H1 (cell line): ENCODE results near the gene SLC6A8. TPM values are rescaled to one million over a fixed set of nuclear protein-coding genes. Genes with fewer than 3 reads are reported as not detected.

Experiments used
- CTCF ChIA-PET: fragments of 300-600 bp; sonication (Branson Sonifier 250); formaldehyde crosslinking; loops from one replicate; lab custom pipeline; 2021; ENCODE audit not compliant: partially characterized antibody; lab: Charles Lee
- POLR2A ChIA-PET: fragments of 300-600 bp; sonication (Branson Sonifier 250); formaldehyde crosslinking; loops from one replicate; lab custom pipeline; 2021; ENCODE audit warnings: inconsistent platforms; ENCODE audit not compliant: partially characterized antibody; lab: Charles Lee
- DNase-seq, 2 experiments: peaks; one replicate each; pipeline versions ENCODE4 v3.0.0 to v3.0.0-alpha.2; 2010 to 2022; ENCODE audit warnings: low spot score in 2 of 2, low read depth in 1 of 2, mixed read lengths in 1 of 2
- FAIRE-seq: peaks from 2 replicates; lab custom pipeline; 2011; peaks lifted over from hg19 to GRCh38; lab: Jason Lieb, UNC
- H2AFZ ChIP-seq: 2 replicates; pipeline ENCODE4 v1.8.1; 2012; ENCODE audit warnings: low read length, inconsistent platforms
- H2AK5ac ChIP-seq: 2 replicates; pipeline ENCODE4 v1.6.1; 2013; ENCODE audit warnings: low read depth, low read length
- H2BK120ac ChIP-seq: replicated peaks from 2 replicates; pipeline ENCODE3; 2013; ENCODE audit warnings: low read depth, low read length, inconsistent platforms
- H2BK12ac ChIP-seq: 2 replicates; pipeline ENCODE4 v1.6.1; 2013; ENCODE audit warnings: low read depth, low read length
- H2BK15ac ChIP-seq: 2 replicates; pipeline ENCODE4 v1.6.1; 2013; ENCODE audit warnings: low read length
- H2BK20ac ChIP-seq: 2 replicates; pipeline ENCODE4 v1.6.1; 2013; ENCODE audit warnings: low read length
- H2BK5ac ChIP-seq: 2 replicates; pipeline ENCODE4 v1.6.1; 2013; ENCODE audit warnings: low read depth, low read length
- H3K14ac ChIP-seq: 2 replicates; pipeline ENCODE4 v1.6.1; 2013; ENCODE audit warnings: inconsistent platforms; ENCODE audit not compliant: insufficient read length
- H3K18ac ChIP-seq: 2 replicates; pipeline ENCODE4 v1.6.1; 2013; ENCODE audit warnings: low read length; ENCODE audit errors: extremely low read depth
- H3K23ac ChIP-seq: 2 replicates; pipeline ENCODE4 v1.6.1; 2013; ENCODE audit warnings: inconsistent platforms; ENCODE audit not compliant: insufficient read length
- H3K23me2 ChIP-seq: 2 replicates; pipeline ENCODE4 v1.6.1; 2013; ENCODE audit warnings: low read depth, low read length
- H3K27ac ChIP-seq: 2 replicates; pipeline ENCODE4 v1.6.1; 2011; ENCODE audit warnings: low read depth, low read length, inconsistent platforms
- H3K27me3 ChIP-seq, 4 experiments: replicated peaks in 1 of 4; 1 replicate in 1 of 4; 2 replicates in 3 of 4; pipeline versions ENCODE4 v1.6.1 to v1.8.1; 2011 to 2013; ENCODE audit warnings: low read length in 3 of 4, mild to moderate bottlenecking in 3 of 4, inconsistent platforms in 2 of 4, mixed read lengths in 2 of 4, moderate library complexity in 1 of 4; ENCODE audit not compliant: control insufficient read depth in 3 of 4, insufficient read depth in 3 of 4; ENCODE audit errors: extremely low read depth in 1 of 4
- H3K36me3 ChIP-seq, 4 experiments: 2 replicates each; pipeline versions ENCODE4 v1.6.1 to v1.8.1; 2011 to 2013; ENCODE audit warnings: mild to moderate bottlenecking in 4 of 4, low read length in 3 of 4, moderate library complexity in 2 of 4, control low read depth in 1 of 4, inconsistent platforms in 1 of 4; ENCODE audit not compliant: insufficient read depth in 4 of 4, control insufficient read depth in 2 of 4
- H3K4ac ChIP-seq: replicated peaks from 2 replicates; pipeline ENCODE3; 2013; ENCODE audit warnings: low read length, low read depth, mixed read lengths, inconsistent platforms; ENCODE audit not compliant: insufficient read length
- H3K4me1 ChIP-seq, 4 experiments: replicated peaks in 1 of 4; 1 replicate in 1 of 4; 2 replicates in 3 of 4; pipeline versions ENCODE4 v1.6.1 to v1.8.1; 2011 to 2013; ENCODE audit warnings: low read length in 3 of 4, inconsistent platforms in 2 of 4, mixed read lengths in 1 of 4; ENCODE audit not compliant: insufficient read depth in 4 of 4, control insufficient read depth in 3 of 4
- H3K4me2 ChIP-seq, 2 experiments: 2 replicates each; pipeline versions ENCODE4 v1.6.1 to v1.8.1; 2011 to 2013; ENCODE audit warnings: low read depth in 2 of 2, low read length in 2 of 2, control low read depth in 1 of 2, inconsistent platforms in 1 of 2, mild to moderate bottlenecking in 1 of 2; ENCODE audit not compliant: insufficient read depth in 1 of 2
- H3K4me3 ChIP-seq, 4 experiments: fragments of 200-600, 300-600 bp in 1 of 4; sonication (generic), shearing (Covaris generic), sonication (Bioruptor Twin) in 1 of 4; 2 replicates each; pipeline versions ENCODE4 v1.5.1 to v1.8.1; 2011 to 2016; ENCODE audit warnings: low read length in 4 of 4, low read depth in 3 of 4, control low read depth in 2 of 4, inconsistent platforms in 2 of 4, mild to moderate bottlenecking in 2 of 4, mixed read lengths in 1 of 4, moderate library complexity in 1 of 4; ENCODE audit not compliant: insufficient read depth in 2 of 4; ENCODE audit errors: extremely low read depth in 1 of 4
- H3K56ac ChIP-seq: replicated peaks from 2 replicates; pipeline ENCODE3; 2013; ENCODE audit warnings: low read depth, mild to moderate bottlenecking, mixed read lengths, low read length, inconsistent platforms; ENCODE audit not compliant: insufficient read length
- H3K79me1 ChIP-seq: 2 replicates; pipeline ENCODE4 v1.6.1; 2013; ENCODE audit warnings: low read depth, low read length, control low read depth
- H3K79me2 ChIP-seq, 2 experiments: 2 replicates each; pipeline versions ENCODE4 v1.6.1 to v1.8.1; 2012 to 2013; ENCODE audit warnings: low read length in 2 of 2, mild to moderate bottlenecking in 2 of 2, inconsistent platforms in 1 of 2; ENCODE audit not compliant: insufficient read depth in 2 of 2, control insufficient read depth in 1 of 2
- H3K9ac ChIP-seq, 4 experiments: replicated peaks in 1 of 4; 1 replicate in 1 of 4; 2 replicates in 3 of 4; pipeline versions ENCODE4 v1.6.1 to v1.8.1; 2011 to 2013; ENCODE audit warnings: low read depth in 3 of 4, low read length in 3 of 4, control low read depth in 2 of 4, mild to moderate bottlenecking in 2 of 4, moderate library complexity in 2 of 4, inconsistent platforms in 1 of 4; ENCODE audit errors: extremely low read depth in 1 of 4
- H3K9me3 ChIP-seq, 2 experiments: 2 replicates each; pipeline versions ENCODE4 v1.6.1 to v1.8.1; 2012 to 2013; ENCODE audit warnings: mild to moderate bottlenecking in 2 of 2, moderate library complexity in 2 of 2, control low read depth in 1 of 2, inconsistent platforms in 1 of 2, low read depth in 1 of 2, low read length in 1 of 2, mixed read lengths in 1 of 2; ENCODE audit not compliant: insufficient read depth in 2 of 2
- H4K20me1 ChIP-seq, 2 experiments: replicated peaks in 1 of 2; 2 replicates each; pipeline versions ENCODE3 to v1.8.1; 2011 to 2013; ENCODE audit warnings: inconsistent platforms in 2 of 2, low read length in 2 of 2, mild to moderate bottlenecking in 1 of 2; ENCODE audit not compliant: insufficient read depth in 2 of 2, control insufficient read depth in 1 of 2
- H4K5ac ChIP-seq: 2 replicates; pipeline ENCODE4 v1.6.1; 2013; ENCODE audit warnings: low read length, low read depth, mixed read lengths, inconsistent platforms; ENCODE audit not compliant: insufficient read length
- H4K8ac ChIP-seq: 2 replicates; pipeline ENCODE4 v1.8.0; 2013; ENCODE audit warnings: mild to moderate bottlenecking, moderate library complexity, low read length, inconsistent platforms; ENCODE audit not compliant: insufficient read depth; ENCODE audit errors: extremely low read depth
- H4K91ac ChIP-seq: replicated peaks from 2 replicates; pipeline ENCODE3; 2013; ENCODE audit warnings: low read length, mixed read lengths, inconsistent platforms; ENCODE audit not compliant: insufficient read length
- SIX5 ChIP-seq: IDR thresholded peaks from 2 replicates; pipeline ENCODE4 v1.6.1; 2011; ENCODE audit warnings: mild to moderate bottlenecking, low read depth, low read length
- WGBS, 2 experiments: shearing (Covaris generic) in 1 of 2; methylation state at CpG; one replicate each; pipeline versions ENCODE4 v1.1.6 to v1.1.7; 2013 to 2015; ENCODE audit warnings: low lambda C conversion rate in 2 of 2, mixed read lengths in 2 of 2, inconsistent platforms in 1 of 2, low coverage in 1 of 2, missing lambda C conversion rate in 1 of 2; ENCODE audit not compliant: insufficient replicate concordance in 2 of 2, insufficient coverage in 1 of 2, insufficient read length in 1 of 2; ENCODE audit errors: extremely low coverage in 1 of 2, missing lambda C conversion rate in 1 of 2; 5-methylcytosine and 5-hydroxymethylcytosine counted together
- polyA plus RNA-seq, 7 experiments: library from polyadenylated mRNA; depleted of rRNA in 3 of 7; stranded (reverse) in 5 of 7; unstranded in 2 of 7; fragments of >200 nt in 5 of 7; fragments of 200-250 nt in 2 of 7; gene quantifications; 1 replicate in 5 of 7; 2 replicates in 1 of 7; 4 replicates in 1 of 7; pipeline versions ENCODE4 v1.2.1 to v1.2.3, GENCODE V29; 2011 to 2013; ENCODE audit warnings: missing spikeins in 2 of 7, mixed read lengths in 2 of 7
- total RNA-seq: library from RNA; stranded (reverse); fragmentation: NEBNext Ultra II Directional; extraction: Animal tissue kit (Norgen Biotek cat#: 25700); gene quantifications from 2 replicates; pipeline ENCODE4 v1.2.1, GENCODE V29; 2021
- TF ChIP-seq, protein P1 (sequence below): IDR thresholded peaks from 2 replicates; pipeline ENCODE4 v1.6.1; 2011; ENCODE audit warnings: low read length, improper control_type of control experiment

Gene SLC6A8
- total and polyA plus RNA-seq, 2 of the 8 experiments (the other 6 are each of a cell fraction or from before 2014, with no cell fraction given): 87.7 to 94.7 TPM

DNA sequence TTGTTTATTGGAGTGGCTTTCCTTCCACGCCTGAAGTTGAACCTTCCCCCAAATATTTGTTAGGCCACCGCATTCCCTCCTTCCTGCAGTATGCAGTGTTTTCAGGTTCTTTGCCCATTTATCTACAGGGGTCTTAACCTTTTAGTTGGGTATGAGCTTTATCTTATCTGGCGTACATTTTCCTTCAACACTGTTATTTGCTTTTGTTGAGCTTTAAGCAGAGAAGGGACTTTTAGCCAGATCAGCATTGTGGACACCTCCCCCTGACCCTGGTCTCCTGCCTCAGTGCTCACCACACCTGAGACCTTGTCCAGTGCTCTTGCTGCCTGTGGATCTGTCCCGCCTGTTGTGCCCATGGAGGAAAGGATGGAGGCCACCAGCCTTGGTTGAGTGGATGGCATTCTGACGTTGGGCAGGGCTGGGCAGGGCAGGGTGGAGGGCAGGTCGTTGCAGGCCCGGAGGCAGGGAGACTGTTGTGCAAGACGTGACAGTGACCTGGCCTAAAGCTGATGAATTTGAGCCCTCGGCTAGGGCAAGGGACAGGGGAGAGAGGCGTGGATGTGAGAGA is 41.7 kb upstream of the SLC6A8 start:
- ChIA-PET POLR2A (no interaction called here), CTCF (interaction anchor here (1.4 to 28.7 kb wide), 11 partner anchors 1 to 111 kb away, joined by 4 to 408 read pairs (median 17); partner anchors contain the start of gene DUSP9)
- Histone ChIP-seq H2BK120ac (no peak overlapping the region), H2BK12ac (no peak overlapping the region), H3K23me2 (peaks cover 7% of the 10 kb centered on the region; the same call in 1 of the 2 replicates), H2BK15ac (no peak overlapping the region), H3K4ac (no peak overlapping the region), H3K79me2 (no peaks in the 10 kb centered on the region), H3K18ac (no peak overlapping the region), H2AK5ac (no peak overlapping the region), H4K20me1 (peaks cover 0 to 16% of the 10 kb centered on the region in 2 experiments), H3K9ac (no peak overlapping the region), H3K56ac (no peak overlapping the region), H3K27me3 (peaks cover 72 to 80% (median 80%) of the 10 kb centered on the region in 4 experiments), H4K91ac (no peak overlapping the region), H3K4me1 (peaks cover 0 to 21% (median 9%) of the 10 kb centered on the region in 4 experiments; a peak in 5 of 7 replicates), H2BK5ac (no peak overlapping the region), H3K4me3 (no peak overlapping the region), H3K36me3 (peaks cover 0 to 4% (median 0%) of the 10 kb centered on the region in 4 experiments; a peak in 1 of 8 replicates), H2BK20ac (no peak overlapping the region), H3K9me3 (no peaks in the 10 kb centered on the region; a peak in 1 of 4 replicates), H3K27ac (no peak overlapping the region), H3K4me2 (no peak overlapping the region), H4K8ac (no peak overlapping the region), H3K79me1 (no peaks in the 10 kb centered on the region), H3K14ac (no peak overlapping the region), H4K5ac (no peak overlapping the region), H2AFZ (no peak overlapping the region), H3K23ac (no peak overlapping the region)
- WGBS, 2 experiments: 81% methylated on average over 6 of the region's 10 CpGs; no CpG with 5 or more reads in 1 of the 2 experiments
- FAIRE-seq: no peak
- no peak for DNase-seq
- TF ChIP-seq SIX5: no peak
- TF ChIP-seq, protein P1, sequence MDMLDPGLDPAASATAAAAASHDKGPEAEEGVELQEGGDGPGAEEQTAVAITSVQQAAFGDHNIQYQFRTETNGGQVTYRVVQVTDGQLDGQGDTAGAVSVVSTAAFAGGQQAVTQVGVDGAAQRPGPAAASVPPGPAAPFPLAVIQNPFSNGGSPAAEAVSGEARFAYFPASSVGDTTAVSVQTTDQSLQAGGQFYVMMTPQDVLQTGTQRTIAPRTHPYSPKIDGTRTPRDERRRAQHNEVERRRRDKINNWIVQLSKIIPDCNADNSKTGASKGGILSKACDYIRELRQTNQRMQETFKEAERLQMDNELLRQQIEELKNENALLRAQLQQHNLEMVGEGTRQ: no peak
